ENCODE data around the gene ARHGEF4. TPM values are rescaled to one million over a fixed set of nuclear protein-coding genes. Genes with fewer than 3 reads are reported as not detected.

ARHGEF4 gene
- polyA plus RNA-seq, 3 donors from 2014 or later: not detected

- no peaks in the 10 kb centered on the region for H3K36me3 Mint-ChIP-seq
- H3K4me1 Mint-ChIP-seq: peaks cover 0 to 5% of the 10 kb centered on the region in 2 donors
- DNase-seq: no peak
- H3K27ac Mint-ChIP-seq: no peak overlapping the region
- peaks cover 2 to 4% (median 3%) of the 10 kb centered on the region in 3 donors for H3K27me3 Mint-ChIP-seq (ENCODE audit: low read depth in 3 of 3)
- H3K4me3 Mint-ChIP-seq: no peak overlapping the region
- peaks cover 0 to 2% (median 0%) of the 10 kb centered on the region in 6 donors for H3K9me3 Mint-ChIP-seq
Observed at GRCh38 chr2:130869441-130870160, 32.9 kb downstream of the ARHGEF4 start.

GRCh38 chr2:130870161-130870485 is 33.4 kb downstream of the ARHGEF4 start:
- Mint-ChIP-seq H3K36me3 (no peaks in the 10 kb centered on the region), H3K9me3 (peaks cover 0 to 2% (median 0%) of the 10 kb centered on the region in 6 donors), H3K27ac (no peak overlapping the region), H3K27me3 (ENCODE audit: low read depth in 3 of 3) (peaks cover 2 to 6% (median 3%) of the 10 kb centered on the region in 3 donors), H3K4me1 (peaks cover 0 to 5% of the 10 kb centered on the region in 2 donors), H3K4me3 (no peak overlapping the region)
- DNase-seq: no peak

- no peak overlapping the region for H3K27ac Mint-ChIP-seq
- H3K4me1 Mint-ChIP-seq: peaks cover 0 to 5% of the 10 kb centered on the region in 2 donors
- no peak for DNase-seq
- no peaks in the 10 kb centered on the region for H3K36me3 Mint-ChIP-seq
- H3K27me3 Mint-ChIP-seq (ENCODE audit: low read depth in 3 of 3): peaks cover 2 to 11% (median 3%) of the 10 kb centered on the region in 3 donors
- no peaks in the 10 kb centered on the region for H3K9me3 Mint-ChIP-seq
- no peak overlapping the region for H3K4me3 Mint-ChIP-seq
Observed at GRCh38 chr2:130870779-130871178, 34.1 kb downstream of the ARHGEF4 start.

GRCh38 chr2:130871843-130872740 is 35.4 kb downstream of the ARHGEF4 start:
- H3K27me3 Mint-ChIP-seq (ENCODE audit: low read depth in 3 of 3): peaks cover 2 to 10% (median 3%) of the 10 kb centered on the region in 3 donors
- peaks cover 0 to 5% of the 10 kb centered on the region in 2 donors for H3K4me1 Mint-ChIP-seq
- H3K27ac Mint-ChIP-seq: no peak overlapping the region
- H3K4me3 Mint-ChIP-seq: no peak overlapping the region
- H3K9me3 Mint-ChIP-seq: no peaks in the 10 kb centered on the region
- H3K36me3 Mint-ChIP-seq: no peaks in the 10 kb centered on the region
- no peak for DNase-seq

GRCh38 chr2:130872741-130873125 is 36.0 kb downstream of the ARHGEF4 start:
- no peaks in the 10 kb centered on the region for H3K9me3 Mint-ChIP-seq

GRCh38 chr2:130873700-130874346 is 37.1 kb downstream of the ARHGEF4 start:
- peak; percentile 57 to 66 (median 58) for DNase-seq
- Mint-ChIP-seq H3K27ac (no peak overlapping the region), H3K27me3 (ENCODE audit: low read depth in 3 of 3) (peaks cover 2 to 10% (median 3%) of the 10 kb centered on the region in 3 donors), H3K36me3 (no peaks in the 10 kb centered on the region), H3K4me1 (peaks cover 0 to 5% of the 10 kb centered on the region in 2 donors), H3K4me3 (peak overlapping the region in 1 of 5 donors; percentile 55), H3K9me3 (no peaks in the 10 kb centered on the region)

More at GRCh38 chr2:130872741-130873125, 36.0 kb downstream of the ARHGEF4 start:
- H3K4me3 Mint-ChIP-seq: no peak overlapping the region
- H3K36me3 Mint-ChIP-seq: no peaks in the 10 kb centered on the region
- DNase-seq: no peak
- peaks cover 0 to 5% of the 10 kb centered on the region in 2 donors for H3K4me1 Mint-ChIP-seq
- peaks cover 2 to 10% (median 3%) of the 10 kb centered on the region in 3 donors for H3K27me3 Mint-ChIP-seq (ENCODE audit: low read depth in 3 of 3)
- H3K27ac Mint-ChIP-seq: no peak overlapping the region

GRCh38 chr2:130874512-130874911 is 37.8 kb downstream of the ARHGEF4 start:
- Mint-ChIP-seq H3K9me3 (no peaks in the 10 kb centered on the region), H3K27ac (no peak overlapping the region), H3K4me3 (peak overlapping the region in 1 of 5 donors; percentile 55), H3K4me1 (peaks cover 0 to 5% of the 10 kb centered on the region in 2 donors), H3K27me3 (ENCODE audit: low read depth in 3 of 3) (peaks cover 0 to 12% (median 0%) of the 10 kb centered on the region in 3 donors), H3K36me3 (no peaks in the 10 kb centered on the region)
- peak in 1 of 3 donors; percentile 17 for DNase-seq

- H3K4me3 Mint-ChIP-seq: no peak overlapping the region
- peak overlapping the region in 1 of 6 donors; percentile 42 for H3K27ac Mint-ChIP-seq
- peaks cover 0 to 12% (median 0%) of the 10 kb centered on the region in 3 donors for H3K27me3 Mint-ChIP-seq (ENCODE audit: low read depth in 3 of 3)
- no peaks in the 10 kb centered on the region for H3K9me3 Mint-ChIP-seq
- H3K36me3 Mint-ChIP-seq: no peaks in the 10 kb centered on the region
- peaks cover 0 to 5% of the 10 kb centered on the region in 2 donors for H3K4me1 Mint-ChIP-seq
- DNase-seq: no peak
Observed at GRCh38 chr2:130875935-130876334, 39.2 kb downstream of the ARHGEF4 start.

GRCh38 chr2:130877258-130877657 is 40.5 kb downstream of the ARHGEF4 start:
- H3K27me3 Mint-ChIP-seq (ENCODE audit: low read depth in 3 of 3): peaks cover 0 to 12% (median 1%) of the 10 kb centered on the region in 3 donors
- H3K36me3 Mint-ChIP-seq: no peaks in the 10 kb centered on the region
- no peak overlapping the region for H3K27ac Mint-ChIP-seq
- DNase-seq: no peak
- no peak overlapping the region for H3K4me3 Mint-ChIP-seq
- H3K9me3 Mint-ChIP-seq: no peaks in the 10 kb centered on the region
- H3K4me1 Mint-ChIP-seq: peaks cover 0 to 5% of the 10 kb centered on the region in 2 donors

GRCh38 chr2:130878316-130878715 is 41.6 kb downstream of the ARHGEF4 start:
- DNase-seq: no peak
- Mint-ChIP-seq H3K9me3 (no peaks in the 10 kb centered on the region), H3K36me3 (no peaks in the 10 kb centered on the region), H3K27ac (no peak overlapping the region), H3K4me1 (peaks cover 0 to 5% of the 10 kb centered on the region in 2 donors), H3K4me3 (no peak overlapping the region), H3K27me3 (ENCODE audit: low read depth in 3 of 3) (peaks cover 0 to 12% (median 1%) of the 10 kb centered on the region in 3 donors)

- H3K27ac Mint-ChIP-seq: no peak overlapping the region
- DNase-seq: no peak
- no peak overlapping the region for H3K4me3 Mint-ChIP-seq
- peaks cover 0 to 4% of the 10 kb centered on the region in 2 donors for H3K4me1 Mint-ChIP-seq
- no peaks in the 10 kb centered on the region for H3K9me3 Mint-ChIP-seq
- peaks cover 0 to 10% (median 1%) of the 10 kb centered on the region in 3 donors for H3K27me3 Mint-ChIP-seq (ENCODE audit: low read depth in 3 of 3)
- H3K36me3 Mint-ChIP-seq: no peaks in the 10 kb centered on the region
Observed at GRCh38 chr2:130878933-130879332, 42.2 kb downstream of the ARHGEF4 start.

- H3K4me1 Mint-ChIP-seq: no peaks in the 10 kb centered on the region
- no peaks in the 10 kb centered on the region for H3K9me3 Mint-ChIP-seq
- H3K4me3 Mint-ChIP-seq: no peak overlapping the region
- no peaks in the 10 kb centered on the region for H3K36me3 Mint-ChIP-seq
- no peak for DNase-seq
- H3K27ac Mint-ChIP-seq: no peak overlapping the region
- H3K27me3 Mint-ChIP-seq (ENCODE audit: low read depth in 3 of 3): peaks cover 0 to 6% (median 1%) of the 10 kb centered on the region in 3 donors
Observed at GRCh38 chr2:130882111-130882690, 45.5 kb downstream of the ARHGEF4 start.

GRCh38 chr2:130882991-130883390 is 46.3 kb downstream of the ARHGEF4 start:
- H3K27me3 Mint-ChIP-seq (ENCODE audit: low read depth in 3 of 3): peaks cover 0 to 6% (median 1%) of the 10 kb centered on the region in 3 donors
- no peaks in the 10 kb centered on the region for H3K9me3 Mint-ChIP-seq
- H3K36me3 Mint-ChIP-seq: no peaks in the 10 kb centered on the region
- no peak overlapping the region for H3K4me3 Mint-ChIP-seq
- H3K27ac Mint-ChIP-seq: peak overlapping the region in 1 of 6 donors; percentile 16
- no peaks in the 10 kb centered on the region for H3K4me1 Mint-ChIP-seq
- DNase-seq: no peak

Data from immature natural killer cell (primary cell).